NCI-H2029 (cell line): ENCODE measurements around the gene SPINK8.
A peak's percentile ranks its signal among the peaks of the same experiment; 100 is the strongest.

ENCODE experiments used
- DNase-seq: peaks from one replicate; lab custom pipeline; 2025; lab: John Stamatoyannopoulos, UW

The SPINK8 gene

DNA sequence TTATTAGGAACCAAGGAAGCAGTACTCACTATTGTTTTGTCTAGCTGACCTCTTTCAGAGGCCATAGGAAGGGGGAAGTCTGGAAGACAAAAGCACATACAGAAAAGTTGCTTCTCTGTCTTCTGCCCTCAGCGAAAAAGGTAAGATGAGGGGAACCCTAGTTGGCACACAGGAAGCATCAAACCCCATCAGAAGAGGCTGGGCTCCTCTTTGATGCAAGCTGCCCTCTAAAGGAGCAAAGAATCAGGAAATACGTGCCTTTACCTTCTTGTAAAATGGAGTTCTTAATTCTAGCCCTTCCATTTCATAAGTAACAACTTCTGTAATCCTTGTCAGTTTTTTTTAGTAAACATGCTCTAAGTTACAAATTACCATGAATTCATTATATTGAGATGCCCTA, 12.5 kb downstream of the SPINK8 start:
- no peak for DNase-seq

- DNase-seq: no peak
These were observed 14.6 kb downstream of the SPINK8 start for GRCh38 chr3:48318713-48319468.

DNA sequence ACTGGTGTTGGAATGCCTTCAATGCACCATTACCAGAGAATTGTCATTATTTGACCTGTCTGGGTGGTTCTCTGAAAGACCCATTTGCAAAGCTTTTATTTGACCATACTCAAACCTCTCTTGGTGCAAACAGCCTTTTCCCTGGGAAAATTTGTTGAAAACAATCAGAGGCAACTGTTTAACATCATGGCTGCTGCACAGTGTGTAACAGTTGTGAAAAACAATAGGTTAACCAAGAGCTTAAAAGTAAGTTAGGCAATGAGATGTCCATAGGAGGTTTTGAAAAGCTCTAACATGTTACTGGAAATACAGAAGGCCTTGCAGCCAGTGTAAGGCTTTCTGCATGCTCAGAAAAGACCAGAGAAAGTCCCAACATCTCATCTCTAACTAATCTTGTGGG, 18.9 kb downstream of the SPINK8 start:
- no peak for DNase-seq

- DNase-seq: no peak
These were observed 26.5 kb downstream of the SPINK8 start for GRCh38 chr3:48306860-48307530.

GRCh38 chr3:48306290-48306689, 27.2 kb downstream of the SPINK8 start:
- DNase-seq: no peak

DNA sequence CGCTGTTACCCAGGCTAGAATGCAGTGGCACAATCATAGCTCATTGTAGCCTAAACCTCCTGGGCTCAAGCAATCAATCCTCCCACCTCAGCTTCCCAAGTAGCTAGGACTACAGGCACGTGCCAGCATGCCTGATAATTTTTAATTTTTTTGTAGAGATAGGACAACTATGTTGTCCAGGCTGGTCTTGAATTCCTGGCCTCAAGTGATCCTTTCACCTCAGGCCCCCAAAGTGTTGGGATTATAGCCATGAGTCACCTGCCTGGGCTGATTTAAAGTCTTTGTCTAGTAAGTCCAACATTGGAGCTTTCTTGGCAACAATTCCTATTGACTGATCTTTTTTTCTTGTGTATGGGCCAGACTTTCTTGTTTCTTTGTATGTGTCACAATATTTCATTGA, 28.1 kb downstream of the SPINK8 start:
- DNase-seq: no peak

DNA sequence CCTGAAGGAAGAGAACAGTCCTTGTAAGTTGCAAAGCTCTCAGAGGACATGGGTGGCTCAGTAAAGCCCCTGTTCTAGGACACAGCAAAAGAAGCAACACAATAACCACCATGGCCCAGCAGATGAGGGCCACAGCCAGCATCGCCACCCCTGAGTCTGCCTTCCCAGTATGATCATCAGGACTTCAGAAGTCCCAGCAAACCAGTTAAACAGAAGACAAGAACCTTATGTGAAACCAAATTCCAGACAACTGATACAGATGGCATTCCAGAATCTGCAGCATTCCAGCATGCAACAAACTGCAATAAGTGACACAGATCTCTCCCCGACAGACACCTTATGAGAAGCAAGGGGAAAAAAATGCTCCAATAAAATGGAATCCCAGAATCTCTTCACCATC, 30.4 kb downstream of the SPINK8 start:
- no peak for DNase-seq

GRCh38 chr3:48301800-48302166, 31.7 kb downstream of the SPINK8 start:
- DNase-seq: no peak

- peak; percentile 80 for DNase-seq
These were observed 32.3 kb downstream of the SPINK8 start, which contains the start of gene NME6 for GRCh38 chr3:48301020-48301799. NME6 (minus strand) TSS chr3:48301367.

- DNase-seq: no peak
These were observed 33.4 kb downstream of the SPINK8 start for GRCh38 chr3:48299746-48300712.

GRCh38 chr3:48297111-48297810, 36.2 kb downstream of the SPINK8 start:
- DNase-seq: no peak

- DNase-seq: no peak
These were observed 36.8 kb downstream of the SPINK8 start for GRCh38 chr3:48296699-48297098.

- no peak for DNase-seq
These were observed 38.7 kb downstream of the SPINK8 start for GRCh38 chr3:48294611-48295263.

GRCh38 chr3:48289659-48290058, 43.8 kb downstream of the SPINK8 start:
- no peak for DNase-seq

GRCh38 chr3:48287034-48287433, 46.4 kb downstream of the SPINK8 start:
- no peak for DNase-seq

- no peak for DNase-seq
These were observed 47.2 kb downstream of the SPINK8 start for GRCh38 chr3:48286308-48286707.

GRCh38 chr3:48285675-48286074, 47.8 kb downstream of the SPINK8 start:
- no peak for DNase-seq

DNA sequence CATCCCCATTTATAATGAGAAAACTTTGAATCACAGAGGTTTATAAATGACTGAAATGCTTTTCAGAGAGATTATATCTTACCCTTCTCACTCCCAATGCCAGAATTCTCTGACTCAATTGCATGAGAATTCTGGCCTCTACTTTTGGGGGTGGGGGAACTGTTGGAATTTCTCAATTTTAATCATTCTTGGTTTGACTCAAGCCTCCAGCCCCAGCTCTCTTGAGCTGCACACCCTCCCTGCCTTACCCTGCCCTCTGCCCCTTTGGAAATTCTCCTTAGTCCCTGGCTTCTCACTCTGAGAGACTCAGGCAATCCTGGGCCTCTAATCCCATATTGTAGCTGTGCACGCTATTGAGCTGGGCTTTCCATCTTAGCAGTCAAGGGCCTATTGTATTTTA, 48.3 kb downstream of the SPINK8 start:
- no peak for DNase-seq

DNA sequence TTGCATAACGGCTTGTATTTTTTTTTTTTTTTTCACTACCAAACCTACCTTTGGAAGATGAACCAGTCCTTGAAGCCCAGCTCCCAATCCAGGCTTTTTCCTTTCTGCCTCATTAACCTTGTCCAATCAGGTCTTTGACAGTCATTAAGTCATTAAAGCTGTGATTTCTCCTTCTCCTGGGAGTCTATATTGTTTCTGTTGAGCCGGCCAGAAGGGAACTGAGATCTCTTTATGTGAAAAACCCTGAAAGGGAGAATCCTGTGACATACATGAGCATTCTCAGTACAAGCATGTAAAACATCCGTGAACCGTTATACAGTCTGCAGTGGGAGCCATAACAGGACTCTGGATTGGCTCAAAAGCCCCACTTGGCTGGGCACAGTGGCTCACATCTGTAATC, 52.6 kb downstream of the SPINK8 start:
- no peak for DNase-seq

- no peak for DNase-seq
These were observed 54.4 kb downstream of the SPINK8 start for GRCh38 chr3:48278884-48279559.
